ENCODE results near the gene SHC4. TPM values are rescaled to one million over a fixed set of nuclear protein-coding genes. Genes with fewer than 3 reads are reported as not detected.

SHC4 gene
- total and polyA plus RNA-seq, 2 experiments from 2014 or later = 0.43 to 0.45 TPM

DNA sequence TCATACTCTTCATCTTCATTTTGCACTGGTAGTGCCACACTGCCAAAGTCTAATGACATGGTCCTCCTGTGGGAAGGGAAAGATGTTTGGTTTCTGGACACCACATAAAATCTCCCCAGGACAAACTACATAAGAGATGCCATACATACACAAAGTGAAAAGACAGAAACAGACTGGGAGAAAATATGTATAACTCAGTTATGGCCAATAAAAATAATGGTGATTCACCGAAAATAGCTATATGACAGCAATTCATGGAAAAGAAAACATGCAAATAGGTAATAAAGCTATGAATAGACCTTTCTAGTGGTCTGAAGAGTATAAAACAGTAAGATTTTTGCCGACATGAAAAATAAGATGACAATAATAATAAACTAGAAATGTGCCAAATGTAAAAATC, 158.1 kb downstream of the SHC4 start:
- H3K4me3 ChIP-seq = no peak overlapping the region
- H4K20me1 ChIP-seq (ENCODE audit: insufficient read depth) = no peaks in the 10 kb centered on the region
- no peaks in the 10 kb centered on the region for H3K27me3 ChIP-seq (replicated peaks; ENCODE audit: insufficient read depth)
- peaks cover 17% of the 10 kb centered on the region for H3F3A ChIP-seq (ENCODE audit: insufficient read depth)
- no peak overlapping the region for H3K27ac ChIP-seq
- peaks cover 68% of the 10 kb centered on the region for H3K79me2 ChIP-seq (ENCODE audit: insufficient read depth)
- no peak overlapping the region for H3K9ac ChIP-seq
- TF ChIP-seq EZH2phosphoT487 (IDR thresholded peaks at IDR 0.05; ENCODE audit: insufficient read depth, low read depth) (no peak), EZH2 (IDR thresholded peaks at IDR 0.05; ENCODE audit: insufficient read depth, poor library complexity, severe bottlenecking) (no peak)
- no peak overlapping the region for H2AFZ ChIP-seq
- in situ Hi-C loops (cut with MboI) = no loop called here
- WGBS, 2 experiments (ENCODE audit: low coverage in 1 of 2, low lambda C conversion rate in 2 of 2, missing lambda C conversion rate in 2 of 2) = 26 to 34% methylated on average over 2 of the region's 2 CpGs
- H3K9me3 ChIP-seq (ENCODE audit: low read depth) = no peaks in the 10 kb centered on the region
- H3K4me1 ChIP-seq (ENCODE audit: insufficient read depth) = peaks cover 19% of the 10 kb centered on the region
- no peak for DNase-seq
- H3K36me3 ChIP-seq (ENCODE audit: low read depth) = no peaks in the 10 kb centered on the region
- H3K4me2 ChIP-seq (ENCODE audit: unreplicated experiment) = no peak overlapping the region
- no peaks in the 10 kb centered on the region for H3K9me2 ChIP-seq (ENCODE audit: insufficient read depth)

DNA sequence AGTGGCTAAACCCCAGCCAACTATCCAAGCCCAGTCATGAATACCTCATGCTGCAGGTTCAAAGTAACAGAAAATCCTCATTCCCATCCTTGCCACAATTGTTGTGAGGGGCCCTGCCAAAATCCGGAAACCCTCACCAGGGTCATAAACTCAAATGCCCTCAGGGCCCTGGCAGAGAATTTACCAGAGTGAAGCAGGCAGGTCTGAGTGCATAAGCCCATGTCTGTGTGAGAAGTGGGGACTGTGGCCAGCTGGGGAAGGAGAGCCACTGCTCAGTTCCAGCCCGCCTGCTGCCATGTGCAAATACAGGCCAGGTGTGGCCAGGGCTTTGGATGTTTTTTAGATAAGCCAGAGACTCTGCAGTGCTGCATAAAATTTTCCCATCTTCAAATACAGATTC, 159.8 kb downstream of the SHC4 start:
- Histone ChIP-seq H2AFZ (no peak overlapping the region), H3F3A (ENCODE audit: insufficient read depth) (peaks cover 17% of the 10 kb centered on the region), H3K36me3 (ENCODE audit: low read depth) (no peaks in the 10 kb centered on the region), H3K9me3 (ENCODE audit: low read depth) (no peaks in the 10 kb centered on the region), H3K4me2 (ENCODE audit: unreplicated experiment) (no peak overlapping the region), H3K27me3 (replicated peaks; ENCODE audit: insufficient read depth) (no peaks in the 10 kb centered on the region), H4K20me1 (ENCODE audit: insufficient read depth) (no peaks in the 10 kb centered on the region), H3K79me2 (ENCODE audit: insufficient read depth) (peaks cover 71% of the 10 kb centered on the region), H3K4me3 (no peak overlapping the region), H3K27ac (no peak overlapping the region), H3K9me2 (ENCODE audit: insufficient read depth) (no peaks in the 10 kb centered on the region), H3K9ac (no peak overlapping the region), H3K4me1 (ENCODE audit: insufficient read depth) (peaks cover 17% of the 10 kb centered on the region)
- DNase-seq = no peak
- TF ChIP-seq EZH2phosphoT487 (IDR thresholded peaks at IDR 0.05; ENCODE audit: insufficient read depth, low read depth) (no peak), EZH2 (IDR thresholded peaks at IDR 0.05; ENCODE audit: insufficient read depth, poor library complexity, severe bottlenecking) (no peak)
- WGBS, 2 experiments (ENCODE audit: low coverage in 1 of 2, low lambda C conversion rate in 2 of 2, missing lambda C conversion rate in 2 of 2) = 91 to 96% methylated on average over 2 of the region's 2 CpGs
- in situ Hi-C loops (cut with MboI) = no loop called here

DNA sequence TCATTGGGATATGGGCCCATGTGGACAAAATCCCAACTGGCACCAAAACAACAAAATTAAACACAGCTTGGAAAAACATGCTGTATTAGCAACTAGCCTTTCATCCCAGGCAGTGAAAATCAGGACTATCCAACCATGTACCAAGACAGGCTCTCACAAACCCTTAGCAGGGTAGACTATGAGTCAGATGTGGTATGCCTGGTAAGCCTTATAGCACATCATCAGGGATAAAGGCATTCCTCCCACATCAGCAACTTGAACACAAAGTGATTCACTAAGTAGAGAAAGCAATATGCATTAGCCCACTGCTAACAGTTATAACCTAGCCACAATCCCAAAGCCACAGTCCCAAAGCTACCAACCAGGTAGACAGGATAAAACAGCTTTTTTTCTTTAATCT, 160.9 kb downstream of the SHC4 start:
- no peak overlapping the region for H3K4me2 ChIP-seq (ENCODE audit: unreplicated experiment)
- H3K9me3 ChIP-seq (ENCODE audit: low read depth) = no peaks in the 10 kb centered on the region
- no peaks in the 10 kb centered on the region for H3K27me3 ChIP-seq (replicated peaks; ENCODE audit: insufficient read depth)
- TF ChIP-seq EZH2 (IDR thresholded peaks at IDR 0.05; ENCODE audit: insufficient read depth, poor library complexity, severe bottlenecking) (no peak), EZH2phosphoT487 (IDR thresholded peaks at IDR 0.05; ENCODE audit: insufficient read depth, low read depth) (no peak)
- peaks cover 17% of the 10 kb centered on the region for H3K4me1 ChIP-seq (ENCODE audit: insufficient read depth)
- no peaks in the 10 kb centered on the region for H3K36me3 ChIP-seq (ENCODE audit: low read depth)
- peaks cover 71% of the 10 kb centered on the region for H3K79me2 ChIP-seq (ENCODE audit: insufficient read depth)
- H4K20me1 ChIP-seq (ENCODE audit: insufficient read depth) = no peaks in the 10 kb centered on the region
- no peak overlapping the region for H3K4me3 ChIP-seq
- DNase-seq = peak; percentile 96
- in situ Hi-C loops (cut with MboI) = no loop called here
- H3F3A ChIP-seq (ENCODE audit: insufficient read depth) = peaks cover 17% of the 10 kb centered on the region
- no peak overlapping the region for H2AFZ ChIP-seq
- H3K9ac ChIP-seq = 0 out of 2 replicates have a peak overlapping the region, but pooled peaks have one; percentile 2
- no peaks in the 10 kb centered on the region for H3K9me2 ChIP-seq (ENCODE audit: insufficient read depth)
- H3K27ac ChIP-seq = peak overlapping the region; percentile 61

DNA sequence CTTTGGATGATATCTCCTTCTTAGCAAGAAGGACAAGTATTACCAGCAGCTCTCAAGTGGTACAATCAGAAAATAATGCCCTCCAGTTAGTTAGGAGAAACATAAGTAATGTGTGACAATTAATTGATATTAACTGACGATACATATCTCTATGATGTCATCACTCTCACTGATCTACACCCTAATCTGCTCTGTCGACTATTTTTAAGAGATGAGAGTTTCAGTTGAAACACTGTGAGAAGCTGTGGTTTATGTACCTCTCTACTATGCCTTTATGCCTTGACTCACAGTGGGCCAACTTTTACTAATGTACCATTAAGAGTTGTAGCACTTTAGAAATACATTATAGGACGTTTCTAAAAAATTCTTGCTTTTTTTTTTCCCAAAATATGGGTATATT, 161.5 kb downstream of the SHC4 start:
- TF ChIP-seq EZH2 (IDR thresholded peaks at IDR 0.05; ENCODE audit: insufficient read depth, poor library complexity, severe bottlenecking) (no peak), EZH2phosphoT487 (IDR thresholded peaks at IDR 0.05; ENCODE audit: insufficient read depth, low read depth) (no peak)
- no peaks in the 10 kb centered on the region for H4K20me1 ChIP-seq (ENCODE audit: insufficient read depth)
- DNase-seq = no peak
- H3K9me3 ChIP-seq (ENCODE audit: low read depth) = no peaks in the 10 kb centered on the region
- H3K4me2 ChIP-seq (ENCODE audit: unreplicated experiment) = no peak overlapping the region
- peaks cover 67% of the 10 kb centered on the region for H3K79me2 ChIP-seq (ENCODE audit: insufficient read depth)
- no peaks in the 10 kb centered on the region for H3K27me3 ChIP-seq (replicated peaks; ENCODE audit: insufficient read depth)
- no peak overlapping the region for H2AFZ ChIP-seq
- H3K4me1 ChIP-seq (ENCODE audit: insufficient read depth) = peaks cover 18% of the 10 kb centered on the region
- H3K4me3 ChIP-seq = no peak overlapping the region
- peak overlapping the region; percentile 61 for H3K27ac ChIP-seq
- in situ Hi-C loops (cut with MboI) = no loop called here
- peaks cover 17% of the 10 kb centered on the region for H3F3A ChIP-seq (ENCODE audit: insufficient read depth)
- 0 out of 2 replicates have a peak overlapping the region, but pooled peaks have one; percentile 2 for H3K9ac ChIP-seq
- no peaks in the 10 kb centered on the region for H3K36me3 ChIP-seq (ENCODE audit: low read depth)
- WGBS, 2 experiments (ENCODE audit: low coverage in 1 of 2, low lambda C conversion rate in 2 of 2, missing lambda C conversion rate in 2 of 2) = 66 to 71% methylated on average over 3 of the region's 3 CpGs
- no peaks in the 10 kb centered on the region for H3K9me2 ChIP-seq (ENCODE audit: insufficient read depth)

Measured in GM23248 (cell line).